Heart left ventricle (tissue), 16 donors: Measurements from ENCODE around the gene ANKRD50. TPM values are rescaled to one million over a fixed set of nuclear protein-coding genes. Genes with fewer than 3 reads are reported as not detected.

Source experiments
- ATAC-seq, 4 donors: fragments of 200-7000 bp; cut with Tn5 transposase; one replicate each; pipeline ENCODE4 v1.9.1; 2020 to 2022; ENCODE audit warnings: moderate library complexity in 4 of 4, mild to moderate bottlenecking in 3 of 4, moderate number of reproducible peaks in 1 of 4
- DNase-seq, 5 donors: peaks; one replicate each; pipeline ENCODE4 v3.0.0-alpha.2; 2020
- H3K27ac ChIP-seq, 12 donors: fragments of 200-600 bp; sonication (generic) in 4 of 12; one replicate each; pipeline versions ENCODE4 v1.5.0 to v1.8.0; 2016 to 2022; ENCODE audit warnings: mild to moderate bottlenecking in 2 of 12
- H3K27me3 ChIP-seq, 9 donors: fragments of 200-600 bp; sonication (generic) in 2 of 9; one replicate each; pipeline versions ENCODE4 v1.5.1 to v1.8.0; 2016 to 2022; ENCODE audit warnings: mild to moderate bottlenecking in 3 of 9
- H3K36me3 ChIP-seq, 9 donors: fragments of 200-600 bp; sonication (generic) in 2 of 9; one replicate each; pipeline versions ENCODE4 v1.5.0 to v1.8.0; 2018 to 2022; ENCODE audit warnings: mild to moderate bottlenecking in 2 of 9
- H3K4me1 ChIP-seq, 12 donors: fragments of 200-600 bp; sonication (generic) in 4 of 12; one replicate each; pipeline versions ENCODE4 v1.5.0 to v1.8.0; 2016 to 2022; ENCODE audit warnings: mild to moderate bottlenecking in 3 of 12
- H3K4me3 ChIP-seq, 12 donors: fragments of 200-600 bp; sonication (generic) in 4 of 12; one replicate each; pipeline versions ENCODE4 v1.5.0 to v1.8.0; 2017 to 2022; ENCODE audit warnings: mild to moderate bottlenecking in 9 of 12, moderate library complexity in 4 of 12
- H3K9me3 ChIP-seq, 12 donors: fragments of 200-600 bp; sonication (generic) in 4 of 12; one replicate each; pipeline versions ENCODE4 v1.5.0 to v1.8.0; 2016 to 2022; ENCODE audit warnings: mild to moderate bottlenecking in 1 of 12
- POLR2A ChIP-seq, 2 donors: fragments of 450-650 bp; IDR thresholded peaks; one replicate each; pipeline ENCODE4 v1.6.1; 2017; ENCODE audit warnings: antibody characterized with exemption in 2 of 2, mild to moderate bottlenecking in 2 of 2, moderate library complexity in 2 of 2
- WGBS, 4 donors: extraction: QIAGEN DNeasy Blood & Tissue Kit in 2 of 4; methylation state at CpG; one replicate each; pipeline versions ENCODE4 v1.1.5 to v1.1.7; 2013 to 2018; 5-methylcytosine and 5-hydroxymethylcytosine counted together
- intact Hi-C, 10 donors: fragments of 100-400 bp; cut with DNase I; formaldehyde crosslinking; loops; one replicate each; pipeline versions ENCODE4 v1.11.1 to v1.14.2; 2022
- polyA plus RNA-seq, 2 donors: library from polyadenylated mRNA; stranded (reverse); fragments of 200-250 nt; gene quantifications; one replicate each; pipeline ENCODE4 v1.2.3, GENCODE V29; 2013
- total RNA-seq, 9 donors: library from RNA; depleted of rRNA in 2 of 9; stranded (reverse); fragments of >200 nt in 2 of 9; fragmentation: NEBNext Ultra II Directional in 3 of 9; extraction: Animal tissue kit (Norgen Biotek cat#: 25700) in 3 of 9; gene quantifications; one replicate each; pipeline versions ENCODE4 v1.1.0 to v1.2.4, GENCODE V29; 2016 to 2023
- TF ChIP-seq, protein P1 (sequence below), 12 donors: fragments of 200-600 bp; sonication (generic) in 4 of 12; IDR thresholded peaks; one replicate each; pipeline versions ENCODE4 v1.5.0 to v1.8.0; 2018 to 2022; ENCODE audit warnings: antibody characterized with exemption in 12 of 12, mild to moderate bottlenecking in 5 of 12
- donor health status: ischemic (EF 13 %, LVEDD 7.1; RV severe dilation, severe dysfunction).
- donor health status: healthy with polysubstance abuse.
- donor health status: DM: no; HTN: yes; CAD: no.
- donor health status: DM: no; HTN: no; CAD: no.
- donor health status: ischemic (EF 25% LVEDD 6.9; RV normal size, moderate dysfunction).
- donor health status: ischemic (EF 25% LVEDD 5.7; RV mildly dilated, moderate dysfunction).
- donor health status: healthy.
- donor health status: DM: yes; HTN: yes; CAD: no.
- donor health status: ischemic (EF 35%, LVEDD 5.7; RV mildly dilated, moderate dysfunction).
- donor health status: nonischemic (EF 11% LVEDD 7.7; RV severe dilation, severe dysfunction).
- donor health status: DM: yes; HTN: yes; CAD: no.
- donor health status: PGD.
- donor health status: ischemic (EF 29% LVEDD 5.4; RV normal size, mild dysfunction).
- donor health status: nonischemic (EF 23%, LVEDD 6.1; RV moderate dilation, normal function).

ANKRD50 gene
- total and polyA plus RNA-seq, 11 donors = 1.8 to 19.0 (median 8.1) TPM

DNA sequence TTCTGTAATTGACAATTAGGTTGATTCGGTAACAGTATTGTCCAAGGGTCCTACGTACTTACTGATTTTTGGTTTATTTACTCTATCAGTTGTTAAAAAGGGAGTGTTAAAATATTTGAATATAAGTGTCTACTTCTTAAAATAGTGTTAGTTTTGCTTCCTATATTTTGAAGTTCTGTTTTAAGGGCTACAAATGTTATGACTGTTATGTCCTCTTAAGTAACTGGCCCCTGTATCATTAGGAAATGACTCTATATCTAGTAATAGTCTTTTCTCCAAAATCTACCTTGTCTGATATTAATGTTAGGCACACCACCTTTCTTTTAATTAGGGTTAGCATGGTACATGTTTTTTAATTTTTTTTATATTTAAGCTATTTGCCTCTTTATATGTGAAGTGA lies 30.1 kb downstream of the ANKRD50 start:
- Histone ChIP-seq H3K27me3 (no peaks in the 10 kb centered on the region), H3K4me1 (peaks cover 0 to 10% (median 0%) of the 10 kb centered on the region in 12 donors), H3K9me3 (no peaks in the 10 kb centered on the region), H3K4me3 (no peak overlapping the region), H3K36me3 (peaks cover 0 to 15% (median 12%) of the 10 kb centered on the region in 9 donors), H3K27ac (no peak overlapping the region)
- no peak for TF ChIP-seq POLR2A (IDR thresholded peaks at IDR 0.05)
- TF ChIP-seq, protein P1, sequence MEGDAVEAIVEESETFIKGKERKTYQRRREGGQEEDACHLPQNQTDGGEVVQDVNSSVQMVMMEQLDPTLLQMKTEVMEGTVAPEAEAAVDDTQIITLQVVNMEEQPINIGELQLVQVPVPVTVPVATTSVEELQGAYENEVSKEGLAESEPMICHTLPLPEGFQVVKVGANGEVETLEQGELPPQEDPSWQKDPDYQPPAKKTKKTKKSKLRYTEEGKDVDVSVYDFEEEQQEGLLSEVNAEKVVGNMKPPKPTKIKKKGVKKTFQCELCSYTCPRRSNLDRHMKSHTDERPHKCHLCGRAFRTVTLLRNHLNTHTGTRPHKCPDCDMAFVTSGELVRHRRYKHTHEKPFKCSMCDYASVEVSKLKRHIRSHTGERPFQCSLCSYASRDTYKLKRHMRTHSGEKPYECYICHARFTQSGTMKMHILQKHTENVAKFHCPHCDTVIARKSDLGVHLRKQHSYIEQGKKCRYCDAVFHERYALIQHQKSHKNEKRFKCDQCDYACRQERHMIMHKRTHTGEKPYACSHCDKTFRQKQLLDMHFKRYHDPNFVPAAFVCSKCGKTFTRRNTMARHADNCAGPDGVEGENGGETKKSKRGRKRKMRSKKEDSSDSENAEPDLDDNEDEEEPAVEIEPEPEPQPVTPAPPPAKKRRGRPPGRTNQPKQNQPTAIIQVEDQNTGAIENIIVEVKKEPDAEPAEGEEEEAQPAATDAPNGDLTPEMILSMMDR (IDR thresholded peaks at IDR 0.05) = no peak
- DNase-seq (no peak), ATAC-seq (no peak)
- WGBS, 4 donors = 94 to 99% (median 96%) methylated on average over 2 of the region's 2 CpGs
- intact Hi-C loops = no loop called here

DNA sequence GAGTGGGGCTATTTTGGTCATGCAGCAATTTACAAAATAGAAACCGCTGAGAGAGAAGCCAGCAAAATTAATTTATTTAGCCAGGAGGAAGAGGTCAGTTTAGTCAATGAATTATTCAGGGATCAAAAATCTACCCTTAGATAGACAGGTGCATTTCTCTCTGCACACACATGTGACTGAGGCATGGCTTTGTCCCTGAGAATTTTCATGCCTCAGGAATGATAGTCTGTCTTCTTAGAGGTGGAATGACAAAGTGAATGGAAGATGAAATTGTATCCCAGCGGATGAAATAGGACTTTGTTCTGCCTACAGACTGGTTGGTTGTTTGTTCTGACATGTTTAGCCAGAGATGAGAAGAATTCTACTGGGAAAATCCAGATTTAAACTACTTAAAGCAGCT lies 46.0 kb downstream of the ANKRD50 start:
- Histone ChIP-seq H3K4me1 (no peaks in the 10 kb centered on the region), H3K9me3 (no peaks in the 10 kb centered on the region), H3K4me3 (no peak overlapping the region), H3K27me3 (no peaks in the 10 kb centered on the region), H3K36me3 (peaks cover 0 to 46% (median 27%) of the 10 kb centered on the region in 9 donors), H3K27ac (no peak overlapping the region)
- 77 to 97% (median 91%) methylated on average over 2 of the region's 2 CpGs for WGBS, 4 donors
- intact Hi-C loops = no loop called here
- DNase-seq = no peak
- TF ChIP-seq, protein P1 (IDR thresholded peaks at IDR 0.05) = no peak
- no peak for TF ChIP-seq POLR2A (IDR thresholded peaks at IDR 0.05)
- no peak for ATAC-seq

DNA sequence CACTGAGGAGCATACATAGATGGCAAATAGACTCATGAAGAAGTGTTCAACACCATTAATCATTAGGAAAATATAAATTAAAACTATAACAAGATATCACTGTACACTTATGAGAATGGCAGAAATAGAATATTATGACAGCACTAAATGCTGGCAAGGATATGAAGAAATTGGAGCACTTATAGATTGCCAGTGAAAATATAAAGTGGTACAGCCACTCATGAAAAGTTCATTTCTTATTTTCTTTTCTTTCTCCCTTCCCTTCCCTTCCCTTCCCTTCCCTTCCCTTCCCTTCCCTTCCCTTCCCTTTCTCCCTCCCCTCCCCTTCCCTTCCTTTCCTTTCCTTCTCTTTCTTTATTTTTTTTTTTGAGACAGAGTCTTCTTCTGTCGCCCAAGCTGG lies 53.7 kb downstream of the ANKRD50 start:
- Histone ChIP-seq H3K36me3 (no peaks in the 10 kb centered on the region), H3K4me1 (no peaks in the 10 kb centered on the region), H3K27me3 (no peaks in the 10 kb centered on the region), H3K27ac (no peak overlapping the region), H3K9me3 (no peaks in the 10 kb centered on the region), H3K4me3 (no peak overlapping the region)
- intact Hi-C loops = no loop called here
- DNase-seq (no peak), ATAC-seq (no peak)
- TF ChIP-seq, protein P1 (IDR thresholded peaks at IDR 0.05) = no peak
- no peak for TF ChIP-seq POLR2A (IDR thresholded peaks at IDR 0.05)
- 97 to 100% (median 98%) methylated on average over 1 of the region's 1 CpG for WGBS, 4 donors

DNA sequence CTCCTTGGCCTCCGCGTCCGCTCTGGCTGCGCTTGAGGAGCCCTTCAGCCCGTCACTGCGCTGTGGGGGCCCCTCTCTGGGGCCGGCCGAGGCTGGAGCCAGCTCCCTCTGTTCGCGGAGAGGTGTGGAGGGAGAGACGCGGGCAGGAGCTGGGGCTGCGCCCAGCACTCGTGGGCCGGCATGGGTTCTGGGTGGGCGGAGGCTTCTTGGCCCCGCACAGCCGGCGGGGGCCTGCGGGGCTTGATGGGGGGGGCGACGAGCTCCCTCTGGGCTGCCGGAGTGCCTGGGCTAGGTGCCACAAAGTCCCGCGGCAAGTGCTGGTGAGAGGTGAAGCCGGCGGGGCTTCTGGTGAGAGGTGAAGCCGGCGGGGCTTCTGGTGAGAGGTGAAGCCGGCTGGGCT lies 61.9 kb downstream of the ANKRD50 start:
- Histone ChIP-seq H3K4me3 (no peak overlapping the region), H3K9me3 (no peaks in the 10 kb centered on the region), H3K36me3 (peaks cover 0 to 7% (median 0%) of the 10 kb centered on the region in 9 donors), H3K27ac (no peak overlapping the region), H3K27me3 (no peaks in the 10 kb centered on the region), H3K4me1 (no peaks in the 10 kb centered on the region)
- 93 to 96% (median 96%) methylated on average over 25 to 30 of the region's 30 CpGs for WGBS, 4 donors
- TF ChIP-seq, protein P1 (IDR thresholded peaks at IDR 0.05) = no peak
- no peak for TF ChIP-seq POLR2A (IDR thresholded peaks at IDR 0.05)
- DNase-seq (peak in 1 of 5 donors; percentile 51), ATAC-seq (no peak)
- intact Hi-C loops = no loop called here
